ENCODE data around the gene MRM2. TPM values are rescaled to one million over a fixed set of nuclear protein-coding genes. Genes with fewer than 3 reads are reported as not detected.
A peak's percentile ranks its signal among the peaks of the same experiment; 100 is the strongest.

MRM2 gene
- total and polyA plus RNA-seq, 9 donors: 21.1 to 26.7 (median 25.2) TPM

DNA sequence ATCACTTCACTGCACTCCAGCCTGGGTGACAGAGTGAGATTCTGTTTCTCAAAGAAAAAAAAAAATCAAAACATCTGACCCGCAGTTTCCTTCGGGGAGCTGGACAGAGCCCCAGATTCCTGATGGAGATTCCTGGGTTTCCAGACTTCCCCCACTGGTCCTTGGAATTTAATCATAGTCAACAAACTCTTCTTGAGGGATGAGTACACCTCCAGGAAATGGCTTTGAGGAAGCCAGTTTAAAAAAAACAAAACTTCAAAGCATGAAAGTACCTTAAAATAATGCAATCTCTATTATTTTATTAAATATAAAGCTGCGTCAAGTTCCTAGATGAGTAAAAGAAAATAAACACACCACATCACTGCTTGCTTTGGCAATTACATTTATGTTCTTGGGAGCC, 8.1 kb downstream of the MRM2 start:
- Histone ChIP-seq H3K27ac (ENCODE audit: low read length) (no peak overlapping the region), H3K4me1 (ENCODE audit: control insufficient read depth, insufficient read depth, low read length) (peaks cover 18% of the 10 kb centered on the region), H3K36me3 (ENCODE audit: control insufficient read depth, insufficient read depth, low read length) (peaks cover 53% of the 10 kb centered on the region), H3K9me3 (replicated peaks; ENCODE audit: control insufficient read depth, low read depth, low read length) (no peaks in the 10 kb centered on the region), H3K27me3 (ENCODE audit: control insufficient read depth, insufficient read depth, low read length) (no peaks in the 10 kb centered on the region), H3K4me3 (ENCODE audit: low read length) (no peak overlapping the region)
- WGBS (ENCODE audit: insufficient coverage): no CpG with 5 or more reads among the region's 3 CpGs
- DNase-seq: no peak

- peak within 1 kb of the TSS; percentile 84 for H3K4me3 ChIP-seq (ENCODE audit: low read length)
- peak; percentile 96 for DNase-seq
- H3K9me3 ChIP-seq (replicated peaks; ENCODE audit: control insufficient read depth, low read depth, low read length): no peaks in the 10 kb centered on the region
- 0% methylated on average over 61 of the region's 63 CpGs for WGBS (ENCODE audit: insufficient coverage)
- peaks cover 18% of the 10 kb centered on the region for H3K4me1 ChIP-seq (ENCODE audit: control insufficient read depth, insufficient read depth, low read length)
- H3K27ac ChIP-seq (ENCODE audit: low read length): peak within 1 kb of the TSS; percentile 2
- H3K36me3 ChIP-seq (ENCODE audit: control insufficient read depth, insufficient read depth, low read length): peaks cover 51% of the 10 kb centered on the region
- no peaks in the 10 kb centered on the region for H3K27me3 ChIP-seq (ENCODE audit: control insufficient read depth, insufficient read depth, low read length)
Observed at GRCh38 chr7:2232766-2233520, 9.1 kb downstream of the MRM2 start, which contains the start of gene MAD1L1. MAD1L1 (minus strand) TSS chr7:2232945; CDS start chr7:2230133, 2,812 bp downstream.

GRCh38 chr7:2231992-2232765, 9.8 kb downstream of the MRM2 start:
- peaks cover 18% of the 10 kb centered on the region for H3K4me1 ChIP-seq (ENCODE audit: control insufficient read depth, insufficient read depth, low read length)
- under 1% methylated on average over 40 of the region's 46 CpGs for WGBS (ENCODE audit: insufficient coverage)
- DNase-seq: peak; percentile 38
- no peaks in the 10 kb centered on the region for H3K27me3 ChIP-seq (ENCODE audit: control insufficient read depth, insufficient read depth, low read length)
- peaks cover 52% of the 10 kb centered on the region for H3K36me3 ChIP-seq (ENCODE audit: control insufficient read depth, insufficient read depth, low read length)
- H3K27ac ChIP-seq (ENCODE audit: low read length): no peak overlapping the region
- peak overlapping the region; percentile 84 for H3K4me3 ChIP-seq (ENCODE audit: low read length)
- no peaks in the 10 kb centered on the region for H3K9me3 ChIP-seq (replicated peaks; ENCODE audit: control insufficient read depth, low read depth, low read length)

- peaks cover 2% of the 10 kb centered on the region for H3K9me3 ChIP-seq (replicated peaks; ENCODE audit: control insufficient read depth, low read depth, low read length)
- WGBS (ENCODE audit: insufficient coverage): no CpG with 5 or more reads among the region's 9 CpGs
- no peak for DNase-seq
- H3K4me3 ChIP-seq (ENCODE audit: low read length): no peak overlapping the region
- peaks cover 18% of the 10 kb centered on the region for H3K4me1 ChIP-seq (ENCODE audit: control insufficient read depth, insufficient read depth, low read length)
- peaks cover 54% of the 10 kb centered on the region for H3K36me3 ChIP-seq (ENCODE audit: control insufficient read depth, insufficient read depth, low read length)
- no peak overlapping the region for H3K27ac ChIP-seq (ENCODE audit: low read length)
- H3K27me3 ChIP-seq (ENCODE audit: control insufficient read depth, insufficient read depth, low read length): no peaks in the 10 kb centered on the region
Observed at GRCh38 chr7:2230882-2231281, 11.1 kb downstream of the MRM2 start.

DNA sequence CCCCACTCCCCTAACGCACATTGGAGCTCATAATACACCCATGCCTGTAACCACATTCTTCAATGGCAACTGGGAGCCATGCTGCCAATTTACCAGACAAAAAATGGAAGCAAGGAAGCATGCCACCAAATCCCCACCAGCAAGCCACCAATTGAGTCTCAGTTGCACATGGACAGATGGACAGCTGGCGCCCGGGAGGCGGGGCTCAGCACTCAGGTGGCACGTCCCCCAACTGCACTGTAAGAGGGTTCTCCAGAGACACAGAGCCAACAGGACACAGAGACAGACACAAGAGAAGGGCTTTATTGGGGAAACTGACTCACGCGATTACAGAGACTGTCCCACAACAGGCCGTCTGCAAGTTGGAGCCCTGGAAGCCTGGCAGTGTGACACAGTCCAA, 11.8 kb downstream of the MRM2 start:
- Histone ChIP-seq H3K4me1 (ENCODE audit: control insufficient read depth, insufficient read depth, low read length) (peaks cover 19% of the 10 kb centered on the region), H3K36me3 (ENCODE audit: control insufficient read depth, insufficient read depth, low read length) (peaks cover 59% of the 10 kb centered on the region), H3K27me3 (ENCODE audit: control insufficient read depth, insufficient read depth, low read length) (no peaks in the 10 kb centered on the region), H3K27ac (ENCODE audit: low read length) (no peak overlapping the region), H3K4me3 (ENCODE audit: low read length) (no peak overlapping the region), H3K9me3 (replicated peaks; ENCODE audit: control insufficient read depth, low read depth, low read length) (peaks cover 2% of the 10 kb centered on the region)
- DNase-seq: no peak
- 90% methylated on average over 7 of the region's 8 CpGs for WGBS (ENCODE audit: insufficient coverage)

GRCh38 chr7:2229467-2229866, 12.5 kb downstream of the MRM2 start:
- no peak overlapping the region for H3K4me3 ChIP-seq (ENCODE audit: low read length)
- peaks cover 59% of the 10 kb centered on the region for H3K36me3 ChIP-seq (ENCODE audit: control insufficient read depth, insufficient read depth, low read length)
- 92% methylated on average over 7 of the region's 7 CpGs for WGBS (ENCODE audit: insufficient coverage)
- no peaks in the 10 kb centered on the region for H3K27me3 ChIP-seq (ENCODE audit: control insufficient read depth, insufficient read depth, low read length)
- H3K4me1 ChIP-seq (ENCODE audit: control insufficient read depth, insufficient read depth, low read length): peaks cover 21% of the 10 kb centered on the region
- no peak for DNase-seq
- no peak overlapping the region for H3K27ac ChIP-seq (ENCODE audit: low read length)
- peaks cover 2% of the 10 kb centered on the region for H3K9me3 ChIP-seq (replicated peaks; ENCODE audit: control insufficient read depth, low read depth, low read length)

DNA sequence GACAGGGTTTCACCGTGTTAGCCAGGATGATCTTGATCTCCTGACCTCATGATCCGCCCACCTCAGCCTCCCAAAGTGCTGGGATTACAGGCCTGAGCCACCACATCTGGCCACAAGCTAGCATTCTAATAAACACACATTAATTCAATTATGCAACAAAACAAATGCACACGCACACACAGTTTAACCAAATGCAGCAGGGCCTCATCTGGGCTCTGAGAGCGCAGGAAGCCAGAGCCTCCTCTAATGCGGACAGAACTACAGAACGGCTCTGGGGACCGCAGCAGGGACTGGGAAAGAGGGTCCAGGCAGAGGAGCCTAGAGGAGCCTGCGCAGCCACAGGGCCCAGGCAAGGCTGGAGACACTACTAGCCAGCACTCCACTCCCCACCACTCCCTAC, 13.1 kb downstream of the MRM2 start:
- no peak overlapping the region for H3K4me3 ChIP-seq (ENCODE audit: low read length)
- WGBS (ENCODE audit: insufficient coverage): 90% methylated on average over 5 of the region's 8 CpGs
- H3K27ac ChIP-seq (ENCODE audit: low read length): no peak overlapping the region
- H3K4me1 ChIP-seq (ENCODE audit: control insufficient read depth, insufficient read depth, low read length): peaks cover 25% of the 10 kb centered on the region
- no peak for DNase-seq
- peaks cover 61% of the 10 kb centered on the region for H3K36me3 ChIP-seq (ENCODE audit: control insufficient read depth, insufficient read depth, low read length)
- H3K27me3 ChIP-seq (ENCODE audit: control insufficient read depth, insufficient read depth, low read length): no peaks in the 10 kb centered on the region
- H3K9me3 ChIP-seq (replicated peaks; ENCODE audit: control insufficient read depth, low read depth, low read length): peaks cover 2% of the 10 kb centered on the region

- Histone ChIP-seq H3K4me1 (ENCODE audit: control insufficient read depth, insufficient read depth, low read length) (peaks cover 19% of the 10 kb centered on the region), H3K9me3 (replicated peaks; ENCODE audit: control insufficient read depth, low read depth, low read length) (peaks cover 2% of the 10 kb centered on the region), H3K36me3 (ENCODE audit: control insufficient read depth, insufficient read depth, low read length) (peaks cover 73% of the 10 kb centered on the region), H3K27me3 (ENCODE audit: control insufficient read depth, insufficient read depth, low read length) (no peaks in the 10 kb centered on the region), H3K4me3 (ENCODE audit: low read length) (no peak overlapping the region), H3K27ac (ENCODE audit: low read length) (no peak overlapping the region)
- DNase-seq: no peak
- 86% methylated on average over 15 of the region's 15 CpGs for whole genome bisulfite sequencing (ENCODE audit: insufficient coverage)
Observed at GRCh38 chr7:2227699-2228098, 14.3 kb downstream of the MRM2 start.

GRCh38 chr7:2225830-2226229, 16.2 kb downstream of the MRM2 start:
- Histone ChIP-seq H3K36me3 (ENCODE audit: control insufficient read depth, insufficient read depth, low read length) (peaks cover 87% of the 10 kb centered on the region), H3K27me3 (ENCODE audit: control insufficient read depth, insufficient read depth, low read length) (no peaks in the 10 kb centered on the region), H3K4me1 (ENCODE audit: control insufficient read depth, insufficient read depth, low read length) (peaks cover 6% of the 10 kb centered on the region), H3K27ac (ENCODE audit: low read length) (no peak overlapping the region), H3K9me3 (replicated peaks; ENCODE audit: control insufficient read depth, low read depth, low read length) (peaks cover 2% of the 10 kb centered on the region), H3K4me3 (ENCODE audit: low read length) (no peak overlapping the region)
- 94% methylated on average over 12 of the region's 13 CpGs for WGBS (ENCODE audit: insufficient coverage)
- DNase-seq: no peak

DNA sequence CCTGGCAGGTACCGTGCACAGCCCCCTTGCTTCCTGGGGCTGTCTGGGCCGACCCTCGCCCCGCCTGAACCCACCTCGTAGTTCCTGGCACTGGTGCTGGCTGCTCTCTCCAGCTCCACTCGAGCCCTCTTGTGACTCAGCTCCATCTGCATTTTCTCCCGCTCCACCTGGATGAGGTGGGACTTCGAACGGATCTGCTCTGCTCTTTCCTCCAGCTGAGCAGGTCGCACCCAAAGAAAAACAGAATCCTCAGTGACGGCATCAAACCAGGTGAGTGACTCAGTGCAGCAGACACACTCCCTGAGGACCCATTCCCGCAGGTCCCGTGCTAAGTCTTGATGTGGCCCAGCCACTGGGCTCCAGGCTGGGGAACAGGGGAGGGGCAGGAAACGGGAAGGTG, 16.7 kb downstream of the MRM2 start:
- no peak for DNase-seq
- no peak overlapping the region for H3K4me3 ChIP-seq (ENCODE audit: low read length)
- WGBS (ENCODE audit: insufficient coverage): 93% methylated on average over 14 of the region's 14 CpGs
- no peaks in the 10 kb centered on the region for H3K27me3 ChIP-seq (ENCODE audit: control insufficient read depth, insufficient read depth, low read length)
- no peak overlapping the region for H3K27ac ChIP-seq (ENCODE audit: low read length)
- H3K36me3 ChIP-seq (ENCODE audit: control insufficient read depth, insufficient read depth, low read length): peaks cover 88% of the 10 kb centered on the region
- peaks cover 2% of the 10 kb centered on the region for H3K9me3 ChIP-seq (replicated peaks; ENCODE audit: control insufficient read depth, low read depth, low read length)
- peaks cover 6% of the 10 kb centered on the region for H3K4me1 ChIP-seq (ENCODE audit: control insufficient read depth, insufficient read depth, low read length)

All from muscle of leg (tissue), 11 donors.